Neural progenitor cell (in vitro differentiated cells): ENCODE measurements around the gene EYS. TPM values are rescaled to one million over a fixed set of nuclear protein-coding genes. Genes with fewer than 3 reads are reported as not detected.

Experiments
- DNase-seq: peaks from one replicate; pipeline ENCODE4 v3.0.0-alpha.2; 2016; ENCODE audit warnings: low spot score
- H2AFZ ChIP-seq: fragments of 200-600 bp; sonication (generic); replicated peaks from 2 replicates; pipeline ENCODE4 v1.6.1; 2016; ENCODE audit warnings: antibody characterized with exemption
- H3F3A ChIP-seq: fragments of 200-600 bp; sonication (generic); 2 replicates; pipeline ENCODE4 v1.6.1; 2016; ENCODE audit warnings: antibody characterized with exemption, low read depth
- H3K27ac ChIP-seq: fragments of 200-600 bp; sonication (generic); 2 replicates; pipeline ENCODE4 v1.5.1; 2016; ENCODE audit warnings: mild to moderate bottlenecking
- H3K27me3 ChIP-seq: fragments of 200-600 bp; sonication (generic); 2 replicates; pipeline ENCODE4 v1.6.1; 2016; ENCODE audit warnings: mild to moderate bottlenecking, moderate library complexity
- H3K36me3 ChIP-seq: fragments of 200-600 bp; sonication (generic); 2 replicates; pipeline ENCODE4 v1.5.1; 2016
- H3K4me1 ChIP-seq: fragments of 200-600 bp; sonication (generic); 2 replicates; pipeline ENCODE4 v1.6.1; 2016; ENCODE audit warnings: mixed run types
- H3K4me2 ChIP-seq: fragments of 200-600 bp; sonication (generic); 2 replicates; pipeline ENCODE4 v1.6.1; 2016
- H3K4me3 ChIP-seq: fragments of 200-600 bp; sonication (generic); 2 replicates; pipeline ENCODE4 v1.5.1; 2016
- H3K79me2 ChIP-seq: fragments of 200-600 bp; sonication (generic); 2 replicates; pipeline ENCODE4 v1.6.1; 2016; ENCODE audit warnings: low read depth
- H3K9ac ChIP-seq: fragments of 200-600 bp; sonication (generic); 2 replicates; pipeline ENCODE4 v1.6.1; 2016
- H3K9me3 ChIP-seq: fragments of 200-600 bp; sonication (generic); 2 replicates; pipeline ENCODE4 v1.5.1; 2016; ENCODE audit warnings: low read depth
- H4K20me1 ChIP-seq: fragments of 200-600 bp; sonication (generic); 2 replicates; pipeline ENCODE4 v1.6.1; 2016; ENCODE audit warnings: low read depth
- H3K27ac Mint-ChIP-seq: 3 replicates; pipeline ENCODE4 v1.8.0; 2021; ENCODE audit warnings: mixed read lengths
- H3K27me3 Mint-ChIP-seq: 2 replicates; pipeline ENCODE4 v1.8.0; 2022; ENCODE audit warnings: low read depth, mild to moderate bottlenecking, inconsistent platforms, moderate library complexity, mixed read lengths; ENCODE audit not compliant: insufficient read depth
- H3K36me3 Mint-ChIP-seq: 3 replicates; pipeline ENCODE4 v1.8.0; 2021; ENCODE audit warnings: mixed read lengths
- H3K4me1 Mint-ChIP-seq: 3 replicates; pipeline ENCODE4 v1.8.0; 2021; ENCODE audit warnings: mixed read lengths
- H3K4me3 Mint-ChIP-seq: 3 replicates; pipeline ENCODE4 v1.8.0; 2021; ENCODE audit warnings: mild to moderate bottlenecking, moderate library complexity, mixed read lengths
- H3K9me3 Mint-ChIP-seq: 3 replicates; pipeline ENCODE4 v1.8.0; 2020; ENCODE audit warnings: mixed read lengths
- CTCF ChIP-seq: fragments of 200-600 bp; sonication (generic); IDR thresholded peaks from 2 replicates; pipeline ENCODE4 v1.5.1; 2017; ENCODE audit warnings: antibody characterized with exemption, mild to moderate bottlenecking
- EZH2 ChIP-seq: fragments of 200-600 bp; sonication (generic); IDR thresholded peaks from 2 replicates; pipeline ENCODE4 v1.6.1; 2017; ENCODE audit warnings: antibody characterized with exemption, mild to moderate bottlenecking, moderate library complexity
- EZH2phosphoT487 ChIP-seq: fragments of 200-600 bp; sonication (generic); IDR thresholded peaks from 2 replicates; pipeline ENCODE4 v1.6.1; 2017; ENCODE audit warnings: antibody characterized with exemption
- total RNA-seq: library from RNA; depleted of rRNA; stranded (reverse); fragments of >200 nt; gene quantifications from 2 replicates; pipeline ENCODE4 v1.2.3, GENCODE V29; 2015; ENCODE audit warnings: low replicate concordance

Gene EYS
- total RNA-seq, 1 donor from 2014 or later, result not detected

GRCh38 chr6:64973142-64973541, 733.9 kb downstream of the EYS start:
- Mint-ChIP-seq H3K36me3 (no peaks in the 10 kb centered on the region), H3K4me3 (no peak overlapping the region), H3K27ac (no peak overlapping the region), H3K27me3 (peaks cover 2% of the 10 kb centered on the region), H3K4me1 (peaks cover 4% of the 10 kb centered on the region), H3K9me3 (no peaks in the 10 kb centered on the region)
- no peak overlapping the region for H3K9ac ChIP-seq
- no peaks in the 10 kb centered on the region for H4K20me1 ChIP-seq
- H3K4me2 ChIP-seq, result no peak overlapping the region
- DNase-seq, result no peak
- no peak overlapping the region for H3K4me3 ChIP-seq
- H3K79me2 ChIP-seq, result no peaks in the 10 kb centered on the region
- no peak overlapping the region for H2AFZ ChIP-seq
- H3K9me3 ChIP-seq, result no peaks in the 10 kb centered on the region
- peaks cover 9% of the 10 kb centered on the region for H3K4me1 ChIP-seq
- H3K36me3 ChIP-seq, result no peaks in the 10 kb centered on the region
- H3K27ac ChIP-seq, result no peak overlapping the region
- no peaks in the 10 kb centered on the region for H3K27me3 ChIP-seq
- TF ChIP-seq EZH2phosphoT487 (no peak), CTCF (no peak), EZH2 (no peak)
- peaks cover 3% of the 10 kb centered on the region for H3F3A ChIP-seq

DNA sequence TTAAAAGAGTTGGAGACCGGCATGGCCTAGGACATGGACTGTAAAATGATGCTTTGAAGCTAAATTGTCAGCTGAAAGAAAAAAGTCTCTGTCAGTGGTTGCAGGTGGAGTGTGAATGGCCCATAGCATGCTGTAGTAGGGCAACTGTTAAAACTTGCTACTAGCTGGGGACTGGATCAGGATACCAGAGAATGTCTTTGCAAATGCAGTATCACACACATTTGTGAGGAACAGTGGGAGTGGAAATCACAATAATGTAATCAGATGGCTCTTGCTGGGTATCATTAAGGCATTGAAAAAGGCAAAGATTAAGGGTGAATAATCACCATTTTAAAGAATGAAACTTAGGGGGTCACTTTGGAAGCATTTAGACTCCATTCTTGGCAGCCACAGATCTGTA, 737.9 kb downstream of the EYS start:
- Histone ChIP-seq H3K27me3 (no peaks in the 10 kb centered on the region), H3K27ac (no peak overlapping the region), H3K36me3 (no peaks in the 10 kb centered on the region), H3K4me3 (no peak overlapping the region), H3K4me1 (peaks cover 9% of the 10 kb centered on the region), H3K9me3 (no peaks in the 10 kb centered on the region), H3K4me2 (peak overlapping the region; percentile 17), H3K9ac (no peak overlapping the region), H3F3A (peaks cover 3% of the 10 kb centered on the region), H2AFZ (peak overlapping the region; percentile 1), H3K79me2 (no peaks in the 10 kb centered on the region), H4K20me1 (no peaks in the 10 kb centered on the region)
- Mint-ChIP-seq H3K4me1 (peaks cover 4% of the 10 kb centered on the region), H3K36me3 (no peaks in the 10 kb centered on the region), H3K27ac (no peak overlapping the region), H3K27me3 (peaks cover 2% of the 10 kb centered on the region), H3K4me3 (no peak overlapping the region), H3K9me3 (no peaks in the 10 kb centered on the region)
- TF ChIP-seq EZH2phosphoT487 (no peak), EZH2 (no peak), CTCF (no peak)
- DNase-seq, result no peak

GRCh38 chr6:64955435-64955848, 751.6 kb downstream of the EYS start:
- no peak for DNase-seq
- no peaks in the 10 kb centered on the region for H3K4me1 ChIP-seq
- TF ChIP-seq EZH2phosphoT487 (no peak), EZH2 (no peak), CTCF (no peak)
- Mint-ChIP-seq H3K36me3 (no peaks in the 10 kb centered on the region), H3K27ac (no peak overlapping the region), H3K4me3 (no peak overlapping the region), H3K4me1 (no peaks in the 10 kb centered on the region), H3K9me3 (no peaks in the 10 kb centered on the region), H3K27me3 (no peaks in the 10 kb centered on the region)
- H3K9ac ChIP-seq, result no peak overlapping the region
- no peaks in the 10 kb centered on the region for H3K27me3 ChIP-seq
- no peak overlapping the region for H3K27ac ChIP-seq
- no peak overlapping the region for H3K4me2 ChIP-seq
- H2AFZ ChIP-seq, result no peak overlapping the region
- no peak overlapping the region for H3K4me3 ChIP-seq
- no peaks in the 10 kb centered on the region for H3K79me2 ChIP-seq
- H3F3A ChIP-seq, result no peaks in the 10 kb centered on the region
- H4K20me1 ChIP-seq, result no peaks in the 10 kb centered on the region
- H3K9me3 ChIP-seq, result no peaks in the 10 kb centered on the region
- no peaks in the 10 kb centered on the region for H3K36me3 ChIP-seq

DNA sequence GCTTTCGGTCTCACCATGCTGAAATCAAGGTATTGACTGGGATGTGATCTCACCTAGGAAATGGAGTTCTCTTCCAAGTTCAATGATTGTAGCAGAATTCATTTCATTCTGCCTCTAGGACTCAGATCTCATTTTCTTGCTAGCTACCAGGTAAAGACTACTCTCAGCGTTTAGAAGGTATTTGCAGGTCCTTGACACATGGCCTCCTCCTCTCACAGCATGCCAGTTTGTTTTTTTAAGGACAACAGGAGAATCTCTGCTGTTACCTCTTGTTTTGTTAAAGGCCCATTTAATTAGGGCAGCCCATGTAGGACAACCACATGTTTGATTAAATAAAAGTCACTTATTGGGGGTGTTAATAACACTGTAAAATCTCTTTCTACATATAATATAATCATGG, 757.8 kb downstream of the EYS start:
- no peaks in the 10 kb centered on the region for H3K36me3 Mint-ChIP-seq
- H2AFZ ChIP-seq, result no peak overlapping the region

More for the DNA sequence above, 757.8 kb downstream of the EYS start:
- no peaks in the 10 kb centered on the region for H3K4me1 ChIP-seq
- H3K9me3 ChIP-seq, result no peaks in the 10 kb centered on the region
- H3K27me3 ChIP-seq, result no peaks in the 10 kb centered on the region
- DNase-seq, result no peak
- no peak overlapping the region for H3K27ac ChIP-seq
- Mint-ChIP-seq H3K27me3 (no peaks in the 10 kb centered on the region), H3K27ac (no peak overlapping the region), H3K9me3 (no peaks in the 10 kb centered on the region), H3K4me1 (no peaks in the 10 kb centered on the region), H3K4me3 (no peak overlapping the region)
- H3K4me2 ChIP-seq, result no peak overlapping the region
- no peaks in the 10 kb centered on the region for H3K36me3 ChIP-seq
- no peak overlapping the region for H3K4me3 ChIP-seq
- H3K79me2 ChIP-seq, result no peaks in the 10 kb centered on the region
- no peak overlapping the region for H3K9ac ChIP-seq
- no peaks in the 10 kb centered on the region for H3F3A ChIP-seq
- no peaks in the 10 kb centered on the region for H4K20me1 ChIP-seq
- TF ChIP-seq CTCF, result no peak
- TF ChIP-seq EZH2phosphoT487, result no peak
- TF ChIP-seq EZH2, result no peak
